ACHN (cell line): ENCODE measurements around the gene LTBP4.

Experiments
- DNase-seq: peaks from one replicate; pipeline ENCODE4 v3.0.0-alpha.2; 2015
- in situ Hi-C: cut with HindIII; loops from 2 replicates; pipeline ENCODE4 v1.10.0; 2017; ENCODE audit warnings: low sequenced_read_pairs, low pct_ligation_motif_present, low pct_unique_long_range_greater_than_20kb

Gene LTBP4

DNA sequence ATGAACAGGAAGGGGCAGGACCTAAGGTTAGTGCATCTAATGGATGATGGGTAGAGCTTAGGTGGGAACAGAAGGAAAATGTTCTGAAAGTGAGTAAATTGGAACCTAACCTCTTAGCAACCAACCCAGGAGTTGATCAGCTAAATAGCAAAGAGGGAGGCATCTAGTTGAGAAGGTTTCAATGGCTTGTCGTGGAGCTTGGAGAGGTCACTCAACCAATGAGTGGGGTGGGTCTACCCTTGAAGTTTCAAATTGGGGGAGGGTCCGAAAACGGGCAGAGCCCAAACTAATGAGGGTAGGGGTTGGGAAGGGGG, 30.2 kb upstream of the LTBP4 start:
- DNase-seq: no peak
- in situ Hi-C loops: no loop called here

DNA sequence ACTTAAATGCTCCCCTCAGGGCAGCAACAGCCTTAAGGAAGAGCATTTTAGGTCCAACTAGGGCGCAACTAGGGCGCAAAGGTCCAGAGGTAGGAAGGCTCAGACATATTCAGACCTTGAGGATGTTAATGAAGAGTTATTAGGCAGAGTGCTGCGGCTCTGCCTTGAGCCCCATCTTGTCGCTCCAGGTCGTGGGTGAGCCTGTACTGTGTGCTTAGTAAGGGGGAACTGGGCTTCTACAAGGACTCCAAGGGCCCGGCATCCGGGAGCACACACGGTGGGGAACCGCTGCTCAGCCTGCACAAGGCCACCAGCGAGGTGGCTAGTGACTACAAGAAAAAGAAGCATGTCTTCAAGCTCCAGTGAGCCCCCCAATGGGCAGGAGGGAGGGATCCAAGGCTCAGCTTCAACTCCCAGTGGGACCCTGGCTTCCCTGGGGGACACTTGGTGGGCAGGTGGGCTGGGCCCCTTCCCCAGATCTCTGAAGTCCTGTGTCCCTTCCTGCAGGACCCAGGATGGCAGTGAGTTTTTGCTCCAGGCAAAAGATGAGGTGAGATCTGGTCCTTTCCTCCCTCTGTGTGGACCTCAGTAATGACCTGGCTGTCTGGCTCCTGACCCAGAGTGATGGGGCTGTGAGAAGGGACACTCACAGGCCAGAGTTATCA, 29.2 kb upstream of the LTBP4 start:
- DNase-seq: no peak
- in situ Hi-C loops: no loop called here

DNA sequence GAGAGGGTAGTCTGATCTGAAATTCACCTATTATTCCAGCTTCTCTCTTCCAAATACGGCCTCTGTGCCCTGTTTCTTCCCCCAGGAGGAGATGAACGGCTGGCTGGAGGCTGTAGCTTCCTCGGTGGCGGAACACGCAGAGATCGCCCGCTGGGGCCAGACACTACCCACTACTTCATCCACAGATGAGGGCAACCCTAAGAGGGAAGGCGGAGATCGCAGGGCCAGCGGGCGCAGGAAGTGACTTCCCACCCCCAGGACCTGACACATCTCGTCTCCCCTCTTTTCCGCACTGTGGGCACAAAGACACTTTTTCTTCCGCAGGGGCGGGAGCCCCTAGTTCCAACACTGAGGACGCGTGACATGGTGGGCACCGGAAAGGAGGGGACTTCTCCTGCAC, 25.8 kb upstream of the LTBP4 start:
- in situ Hi-C loops: no loop called here

GRCh38 chr19:40576151-40576584, 25.0 kb upstream of the LTBP4 start:
- no peak for DNase-seq

More for the DNA sequence above, 25.8 kb upstream of the LTBP4 start:
- DNase-seq: no peak

GRCh38 chr19:40576585-40577451, 24.4 kb upstream of the LTBP4 start, which contains the start of gene SHKBP1:
SHKBP1 (plus strand) TSS chr19:40576873; CDS start chr19:40576900, 27 bp downstream.
- DNase-seq: peak; percentile 93
- in situ Hi-C loops: no loop called here

More at GRCh38 chr19:40576151-40576584, 25.0 kb upstream of the LTBP4 start:
- in situ Hi-C loops: no loop called here

DNA sequence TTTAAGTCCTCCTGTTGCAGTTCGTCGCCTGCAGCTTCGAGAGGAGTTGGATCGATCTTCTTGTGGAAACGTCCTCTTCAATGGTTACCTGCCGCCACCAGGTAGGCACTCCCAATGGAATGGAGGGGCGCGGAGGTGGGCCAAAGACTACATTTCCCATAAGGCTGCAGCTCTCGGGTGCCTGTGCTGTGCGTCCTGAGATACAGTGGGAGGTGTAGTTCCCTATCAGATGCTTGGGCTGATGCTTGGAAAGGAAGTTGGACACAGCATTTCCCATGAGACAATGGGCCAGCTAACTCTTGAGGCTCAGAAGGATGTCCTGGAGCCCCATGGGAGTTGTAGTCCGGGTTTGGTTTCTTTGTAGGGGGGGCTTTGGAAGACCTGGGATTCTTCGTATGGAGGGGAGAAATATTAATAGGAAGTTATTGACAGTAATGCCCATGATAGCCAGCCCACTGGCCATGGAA, 22.7 kb upstream of the LTBP4 start:
- in situ Hi-C loops: no loop called here
- peak; percentile 30 for DNase-seq

- in situ Hi-C loops: no loop called here
- DNase-seq: no peak
Measured at GRCh38 chr19:40580619-40581018, 20.6 kb upstream of the LTBP4 start.

DNA sequence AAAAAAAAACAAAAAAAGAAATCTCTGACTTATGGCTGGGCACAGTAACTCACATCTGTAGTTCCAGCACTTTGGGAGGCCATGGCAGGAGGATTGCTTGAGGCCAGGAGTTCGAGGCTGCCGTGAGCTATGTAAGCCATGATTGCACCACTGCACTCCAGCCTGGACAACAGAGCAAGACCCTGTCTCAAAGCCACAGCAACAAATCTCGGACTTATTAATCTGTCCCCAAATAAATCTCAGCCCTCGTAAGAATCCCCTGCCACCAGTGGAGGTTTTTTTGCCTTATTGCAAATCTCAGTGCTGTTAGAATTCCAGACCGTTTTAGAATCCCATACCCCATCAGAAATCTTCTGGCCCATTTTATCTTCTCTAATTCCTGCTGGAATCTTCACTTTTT, 19.6 kb upstream of the LTBP4 start:
- no peak for DNase-seq
- in situ Hi-C loops: no loop called here

- DNase-seq: no peak
- in situ Hi-C loops: no loop called here
Measured at GRCh38 chr19:40582467-40582866, 18.7 kb upstream of the LTBP4 start.

- in situ Hi-C loops: no loop called here
- no peak for DNase-seq
Measured at GRCh38 chr19:40583283-40583682, 17.9 kb upstream of the LTBP4 start.

GRCh38 chr19:40584007-40584406, 17.2 kb upstream of the LTBP4 start:
- peak; percentile 40 for DNase-seq
- in situ Hi-C loops: no loop called here

- in situ Hi-C loops: no loop called here
Measured at GRCh38 chr19:40585241-40585981, 15.8 kb upstream of the LTBP4 start.

GRCh38 chr19:40585982-40586422, 15.2 kb upstream of the LTBP4 start:
- in situ Hi-C loops: no loop called here
- no peak for DNase-seq

More at GRCh38 chr19:40585241-40585981, 15.8 kb upstream of the LTBP4 start:
- peak; percentile 65 for DNase-seq

DNA sequence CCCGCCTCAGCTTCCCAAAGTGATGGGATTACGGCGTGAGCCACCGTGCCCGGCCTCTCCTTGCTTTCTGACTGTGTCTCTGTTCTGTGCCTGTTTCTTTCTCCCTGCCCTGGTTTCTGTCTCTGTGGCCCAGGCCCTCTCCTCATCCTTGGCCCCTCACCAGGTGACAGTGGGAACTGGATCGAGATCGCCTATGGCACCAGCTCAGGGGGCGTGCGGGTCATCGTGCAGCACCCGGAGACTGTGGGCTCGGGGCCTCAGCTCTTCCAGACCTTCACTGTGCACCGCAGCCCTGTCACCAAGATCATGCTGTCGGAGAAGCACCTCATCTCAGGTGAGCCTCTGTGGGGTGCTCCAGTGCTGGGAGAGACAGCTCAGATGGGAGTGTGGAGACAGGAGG, 14.6 kb upstream of the LTBP4 start:
- DNase-seq: no peak
- in situ Hi-C loops: no loop called here

DNA sequence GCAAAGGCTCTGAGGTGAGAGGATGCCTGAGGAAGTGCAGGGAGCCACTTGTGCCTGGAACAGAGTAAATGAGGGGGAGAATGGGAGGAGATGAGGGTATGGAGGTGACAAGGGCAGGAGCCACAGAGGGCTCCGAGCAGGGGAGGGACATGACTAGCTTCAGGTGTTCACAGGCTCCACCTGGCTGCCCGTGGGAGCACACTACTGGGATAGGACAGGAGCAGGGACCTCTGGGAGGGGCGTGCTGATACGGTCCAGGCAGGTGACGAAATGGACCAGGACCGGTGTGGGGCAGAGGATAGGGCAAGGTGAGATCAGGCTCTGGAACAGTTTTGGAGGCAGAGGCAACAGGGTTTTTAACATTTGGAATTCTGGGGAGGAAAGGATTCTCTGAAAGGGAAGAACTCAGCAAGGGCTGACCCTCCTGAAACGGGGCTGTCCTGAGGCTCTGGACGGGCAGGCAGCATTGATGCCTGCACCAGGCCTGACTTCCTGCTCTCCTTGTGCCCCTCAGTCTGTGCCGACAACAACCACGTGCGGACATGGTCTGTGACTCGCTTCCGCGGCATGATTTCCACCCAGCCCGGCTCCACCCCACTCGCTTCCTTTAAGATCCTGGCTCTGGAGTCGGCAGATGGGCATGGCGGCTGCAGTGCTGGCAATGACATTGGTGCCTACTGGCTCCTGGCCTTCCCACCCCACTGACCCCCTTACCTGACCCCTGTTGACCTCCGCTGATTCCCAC, 12.9 kb upstream of the LTBP4 start:
- no peak for DNase-seq
- in situ Hi-C loops: no loop called here

DNA sequence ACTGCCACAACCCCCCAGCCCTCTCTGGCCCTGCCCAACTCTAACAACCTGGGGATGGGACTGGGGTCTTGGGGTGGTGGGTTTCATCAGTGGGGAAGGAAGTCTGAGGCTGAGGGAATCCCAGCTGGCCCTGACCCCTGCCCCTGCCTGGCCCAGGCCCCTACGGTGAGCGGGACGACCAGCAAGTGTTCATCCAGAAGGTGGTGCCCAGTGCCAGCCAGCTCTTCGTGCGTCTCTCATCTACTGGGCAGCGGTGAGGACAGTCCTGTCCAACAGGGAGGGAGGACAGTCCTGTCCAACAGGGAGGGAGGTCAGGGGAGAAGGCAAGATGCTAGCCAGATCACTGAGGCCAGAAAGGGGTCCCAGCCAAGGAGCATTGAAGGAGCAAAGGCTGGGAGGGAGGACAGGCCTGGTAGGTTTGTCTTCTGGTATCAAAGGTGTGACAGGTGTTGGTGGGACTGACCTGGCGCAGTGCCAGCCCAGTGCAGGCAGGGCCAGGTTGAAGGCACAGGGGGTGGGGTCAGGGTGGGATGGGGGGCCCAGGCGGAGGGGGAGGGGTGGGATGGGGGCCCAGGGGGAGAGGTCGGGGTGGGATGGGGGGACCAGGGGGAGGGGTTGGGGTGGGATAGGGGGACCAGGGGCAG, 12.1 kb upstream of the LTBP4 start:
- in situ Hi-C loops: no loop called here

DNA sequence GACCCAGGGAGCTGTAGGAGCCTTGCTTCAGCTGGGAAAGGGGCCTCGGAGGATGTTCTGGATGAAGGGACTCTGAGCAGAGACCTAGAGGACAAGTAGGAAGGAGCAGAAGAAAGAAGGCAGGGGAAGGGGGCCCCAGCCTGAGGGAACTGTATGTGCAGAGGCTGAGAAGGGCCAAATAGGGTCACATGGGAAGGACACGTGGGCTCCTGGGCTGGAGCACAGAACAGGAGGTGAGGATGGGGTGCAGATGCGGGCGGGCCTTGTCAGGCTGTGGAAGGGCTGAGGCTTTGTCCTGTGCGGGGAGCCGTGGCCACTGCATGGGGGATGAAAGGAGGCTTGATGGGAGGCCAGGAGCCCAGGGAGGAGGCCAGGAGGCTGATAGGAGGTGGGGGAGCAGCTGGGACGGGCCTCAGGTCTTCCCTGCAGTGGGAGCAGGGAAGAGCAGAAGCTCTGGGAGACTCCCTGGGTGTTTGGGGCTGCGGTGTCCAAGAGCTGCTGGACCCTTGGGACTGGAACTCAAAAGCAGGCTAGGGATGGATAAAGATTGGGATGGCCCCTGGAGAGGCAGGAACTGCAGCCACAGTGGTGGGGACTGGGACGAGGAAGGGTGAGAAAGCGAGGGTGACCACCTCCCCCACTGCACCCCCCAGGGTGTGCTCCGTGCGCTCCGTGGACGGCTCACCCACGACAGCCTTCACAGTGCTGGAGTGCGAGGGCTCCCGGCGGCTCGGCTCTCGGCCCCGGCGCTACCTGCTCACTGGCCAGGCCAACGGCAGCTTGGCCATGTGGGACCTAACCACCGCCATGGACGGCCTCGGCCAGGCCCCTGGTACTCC, 11.4 kb upstream of the LTBP4 start:
- no peak for DNase-seq
- in situ Hi-C loops: no loop called here

More for the DNA sequence above, 12.1 kb upstream of the LTBP4 start:
- no peak for DNase-seq
